CD4-positive, alpha-beta T cell treated with Interleukin-21 for 1 hour (primary cell): ENCODE measurements around the gene CEP57L1.

Experiments
- DNase-seq: peaks from one replicate; pipeline ENCODE4 v3.0.0-alpha.2; 2020

Gene CEP57L1

DNA sequence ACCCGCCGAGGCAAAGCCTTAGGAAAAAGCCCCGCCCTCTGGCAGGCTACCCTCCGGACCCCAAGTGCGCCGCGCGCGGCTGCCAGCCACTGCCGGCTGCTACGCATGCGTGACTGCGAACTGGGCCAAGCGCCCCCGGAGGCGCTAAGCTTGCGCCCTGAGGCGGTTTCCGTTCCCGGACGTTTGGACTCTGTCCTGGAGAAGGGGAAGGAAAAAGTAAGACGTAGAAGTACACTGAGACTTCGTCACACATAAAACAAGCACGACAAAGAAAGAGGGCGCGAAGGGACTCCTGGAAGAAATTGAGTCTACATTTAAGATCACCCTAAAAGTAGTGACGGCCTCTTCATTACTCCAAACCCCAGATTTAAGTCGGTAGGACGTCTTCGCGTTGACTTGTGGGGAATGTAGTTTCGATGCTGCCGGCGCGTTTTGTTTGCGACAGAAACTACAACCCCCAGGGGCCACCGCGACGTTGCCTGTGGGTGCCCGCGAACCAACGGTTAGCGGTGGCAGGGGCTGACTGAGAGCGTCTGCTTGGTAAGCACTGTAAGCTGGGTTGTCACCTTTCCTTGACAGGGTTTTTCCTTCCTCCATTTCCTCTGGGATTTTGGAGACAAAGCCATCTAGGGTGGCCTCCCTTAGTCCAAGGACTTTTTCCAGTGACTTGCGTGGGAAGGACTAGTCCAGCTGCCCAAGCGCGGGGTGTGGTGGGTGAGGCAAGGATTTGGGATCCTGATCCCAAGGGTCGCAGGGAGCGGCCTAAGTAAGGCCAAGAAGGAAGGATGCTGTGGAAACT lies at the start of gene CEP57L1:
Gene CEP57L1, plus strand, starts transcription at position 472 of the 799 bp plus-strand sequence. CDS start 49,715 bp downstream, outside the sequence.
- peak; percentile 96 for DNase-seq

DNA sequence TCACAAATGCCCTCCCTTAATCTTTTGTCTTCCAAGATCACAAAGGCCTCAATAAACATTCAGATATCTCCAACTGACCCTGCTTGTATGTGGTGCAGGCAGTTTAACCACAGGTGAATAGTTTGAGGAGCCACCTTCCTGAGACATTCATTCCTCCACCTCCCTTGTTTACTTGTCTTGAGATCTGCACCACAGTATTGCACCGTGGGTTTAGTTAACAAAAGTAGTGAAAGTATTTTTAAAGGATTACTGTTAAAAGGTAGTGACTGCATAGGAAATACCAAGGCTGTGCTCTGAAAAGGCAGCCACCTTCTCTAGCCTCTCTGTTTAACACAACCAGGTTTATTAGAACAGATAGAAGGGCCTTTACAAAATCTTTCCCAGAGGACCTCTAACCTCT lies 47.1 kb upstream of the CEP57L1 start:
- no peak for DNase-seq

DNA sequence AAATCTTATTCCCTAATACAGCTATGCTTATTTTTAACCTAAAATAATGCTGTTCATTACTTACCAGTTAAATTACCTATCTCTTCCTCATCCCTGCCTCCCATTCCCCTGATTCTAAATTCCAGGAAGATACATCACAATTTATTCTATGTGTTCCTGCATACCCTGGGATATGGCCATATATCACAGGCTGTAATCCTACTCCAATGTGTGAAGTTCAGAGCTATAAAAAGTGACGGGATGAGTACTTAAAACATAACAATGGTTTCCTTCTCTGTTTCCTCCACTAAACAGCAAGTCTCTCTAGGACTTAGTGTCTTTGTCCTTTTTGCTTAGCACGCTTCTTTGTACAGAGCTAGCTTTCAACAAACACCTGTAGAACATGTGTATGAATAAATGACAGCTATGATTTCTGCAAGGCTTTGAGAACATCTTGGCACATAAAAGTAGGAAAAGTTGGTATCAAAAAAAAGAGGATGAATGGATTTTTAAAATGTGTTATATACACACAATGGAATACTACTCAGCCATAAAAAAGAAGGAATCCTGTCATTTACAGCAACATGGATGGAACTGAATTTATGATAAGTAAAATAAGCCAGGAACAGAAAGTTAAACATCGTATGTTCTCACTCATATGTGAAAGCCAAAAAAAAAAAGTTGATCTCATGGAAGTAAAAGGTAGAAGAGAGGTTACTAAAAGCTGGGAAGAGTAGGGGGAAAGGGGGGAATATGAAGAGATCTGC lies 46.5 kb upstream of the CEP57L1 start:
- no peak for DNase-seq

DNA sequence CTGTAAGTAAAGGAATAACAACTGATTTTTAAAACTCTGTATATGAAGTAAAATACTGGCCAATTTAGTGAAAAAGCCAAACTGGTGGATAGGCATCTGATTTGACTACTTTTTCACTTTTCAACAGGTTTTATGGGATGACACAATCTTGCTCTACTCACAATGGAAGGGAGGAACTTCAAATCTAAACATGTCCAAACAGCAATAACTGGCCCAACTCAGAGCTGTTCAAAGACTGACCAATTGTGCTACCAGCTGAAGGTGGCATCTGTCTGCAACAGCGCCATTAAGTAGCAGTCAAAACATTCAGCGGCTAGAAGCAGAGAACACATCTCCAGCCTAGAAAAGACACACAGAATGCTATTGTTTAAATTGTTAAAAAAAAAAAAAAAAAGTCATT lies 45.3 kb upstream of the CEP57L1 start:
- no peak for DNase-seq

DNA sequence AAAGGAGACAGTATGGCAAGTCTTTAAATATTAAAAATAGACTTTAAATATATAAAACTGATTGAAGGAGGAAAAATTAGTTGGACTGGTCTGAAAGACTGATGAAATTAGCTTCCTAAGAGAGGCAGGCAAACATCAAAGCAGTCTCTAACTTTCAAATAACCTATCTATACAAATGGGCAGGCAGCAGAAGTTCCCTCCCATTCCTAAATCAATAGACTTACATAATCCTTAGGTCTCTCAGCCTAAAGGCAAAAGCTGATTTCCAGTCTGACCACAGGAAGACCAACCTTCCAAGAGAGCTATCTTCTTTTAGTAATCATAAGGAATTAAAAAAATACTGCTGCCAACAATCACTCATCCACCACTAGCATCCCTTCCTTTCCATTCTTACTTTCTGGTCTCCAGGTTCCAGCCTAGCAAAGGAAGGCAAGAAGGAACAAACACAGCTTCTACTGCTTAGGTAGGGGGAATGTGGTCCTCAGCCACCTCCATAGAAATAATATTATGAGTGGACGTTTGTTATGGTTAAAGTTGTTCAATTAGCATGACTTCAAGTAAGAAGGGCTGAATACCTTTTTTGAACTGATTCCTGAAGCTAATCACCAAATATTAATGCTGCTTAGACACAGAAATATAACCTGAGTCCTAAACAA lies 44.7 kb upstream of the CEP57L1 start:
- DNase-seq = no peak

DNA sequence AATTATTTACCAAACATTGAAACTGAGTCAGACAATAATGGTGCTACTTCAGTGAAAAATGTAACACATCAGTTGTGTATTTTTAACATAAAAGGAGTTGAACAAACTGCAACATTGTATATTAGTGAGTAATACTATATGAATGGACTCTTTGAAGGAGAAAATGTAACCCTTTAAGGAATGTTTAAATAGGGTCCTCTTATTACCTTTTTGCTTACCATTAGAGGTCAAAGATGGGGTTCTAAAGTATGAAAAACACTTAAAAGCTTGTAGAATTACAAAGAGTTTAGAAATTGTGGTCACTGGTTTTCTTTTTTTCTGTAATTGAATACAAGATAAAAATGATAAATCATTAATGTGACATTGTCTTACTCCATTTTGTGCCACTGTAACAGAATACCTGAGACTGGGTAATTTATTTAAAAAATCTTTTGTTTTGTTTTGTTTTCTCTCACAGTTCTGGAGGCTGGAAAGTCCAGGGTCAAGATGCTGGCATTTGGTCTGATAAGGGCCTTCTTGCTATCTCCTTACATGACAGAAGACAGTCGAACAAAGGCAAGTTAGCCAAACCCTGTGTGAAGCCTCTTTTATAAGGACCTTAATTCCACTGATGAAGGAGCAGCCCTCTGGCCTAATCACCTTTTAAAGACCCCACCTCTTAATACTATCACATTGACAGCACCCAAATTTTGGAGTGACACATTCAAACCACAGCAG lies 43.8 kb upstream of the CEP57L1 start:
- DNase-seq = no peak

DNA sequence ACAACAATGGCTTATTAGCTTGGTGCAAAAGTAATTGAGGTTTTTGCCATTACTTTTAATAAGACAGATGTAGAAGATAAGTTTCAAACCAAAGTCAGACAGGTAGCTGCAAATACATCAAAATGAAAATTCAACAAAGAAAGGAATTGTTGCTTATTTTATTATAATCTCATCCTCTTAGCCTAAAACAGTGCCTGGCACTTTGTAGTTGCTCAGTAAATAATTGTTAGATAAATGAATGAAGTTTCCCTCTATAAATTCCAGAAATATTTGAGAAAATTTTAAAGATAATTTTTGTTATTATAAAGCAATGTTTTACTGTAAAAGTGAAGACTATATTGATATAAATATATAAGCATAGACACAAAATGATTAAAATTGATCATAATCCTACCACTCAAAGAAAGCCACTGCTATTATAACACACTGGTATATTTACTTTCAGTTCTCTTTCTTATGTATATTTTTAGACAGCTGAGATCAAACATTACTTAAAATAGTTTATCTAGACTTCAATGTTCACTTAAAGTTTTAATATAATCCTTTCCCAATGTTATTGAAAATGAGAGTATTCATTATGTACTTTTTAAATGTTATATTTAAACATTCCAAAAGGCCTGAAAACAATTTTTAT lies 43.2 kb upstream of the CEP57L1 start:
- no peak for DNase-seq

DNA sequence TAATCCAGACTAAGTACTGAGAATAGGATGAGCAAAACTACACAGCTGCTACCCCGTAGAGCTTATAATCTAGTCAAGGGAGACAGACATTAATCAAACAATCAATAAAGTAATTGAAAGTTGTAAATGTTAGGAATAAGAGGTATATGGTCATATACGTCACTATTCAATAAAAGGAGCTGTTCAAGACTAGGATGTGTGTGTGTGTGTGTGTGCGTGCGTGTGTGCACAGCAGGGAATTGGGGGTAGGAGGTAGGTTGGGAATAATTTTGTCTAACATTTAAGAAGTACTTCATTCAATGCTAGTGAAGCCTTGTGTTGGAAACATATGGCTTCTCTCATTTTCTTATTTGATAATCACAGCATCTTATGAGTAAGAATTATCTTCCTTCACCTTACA lies 42.5 kb upstream of the CEP57L1 start:
- DNase-seq = no peak

DNA sequence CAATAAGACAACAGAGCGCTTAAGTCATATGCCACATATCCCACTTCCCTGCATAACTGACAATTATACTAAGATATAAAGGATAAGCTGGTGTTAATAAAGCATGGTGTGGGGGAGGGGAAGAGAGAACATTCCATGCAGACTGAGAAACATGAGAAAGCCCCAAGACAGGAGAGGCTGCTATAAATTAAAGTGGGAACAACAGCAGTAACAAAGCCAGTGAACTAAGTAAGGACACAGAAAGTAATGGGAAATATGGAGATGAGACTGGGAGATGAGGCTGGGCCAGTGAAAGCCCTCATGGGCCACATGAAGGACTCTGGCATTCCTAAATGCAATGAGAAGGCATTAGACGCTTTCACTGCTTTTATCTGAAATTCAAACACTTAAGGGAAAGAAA lies 42.0 kb upstream of the CEP57L1 start:
- no peak for DNase-seq

DNA sequence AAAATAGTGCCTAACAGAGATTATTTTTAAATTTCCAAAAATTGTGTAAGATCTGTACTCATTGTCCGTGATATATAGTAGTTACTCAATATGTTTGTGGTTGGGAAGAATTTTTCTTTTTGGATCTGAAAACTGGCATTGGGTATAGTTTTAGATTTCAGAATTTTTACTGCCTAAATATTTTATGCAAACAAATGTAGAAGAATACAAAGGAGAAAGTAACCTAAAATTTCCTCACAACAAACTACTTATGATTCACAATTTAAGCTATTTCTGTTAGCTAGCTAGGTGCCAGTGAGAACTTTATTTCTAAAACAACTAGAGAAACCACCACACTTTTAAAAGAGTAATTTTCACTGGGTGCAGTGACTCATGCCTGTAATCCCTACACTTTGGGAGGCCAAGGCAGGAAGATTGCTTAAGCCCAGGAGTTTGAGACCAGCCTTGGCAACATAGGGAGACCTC lies 39.5 kb upstream of the CEP57L1 start:
- no peak for DNase-seq

DNA sequence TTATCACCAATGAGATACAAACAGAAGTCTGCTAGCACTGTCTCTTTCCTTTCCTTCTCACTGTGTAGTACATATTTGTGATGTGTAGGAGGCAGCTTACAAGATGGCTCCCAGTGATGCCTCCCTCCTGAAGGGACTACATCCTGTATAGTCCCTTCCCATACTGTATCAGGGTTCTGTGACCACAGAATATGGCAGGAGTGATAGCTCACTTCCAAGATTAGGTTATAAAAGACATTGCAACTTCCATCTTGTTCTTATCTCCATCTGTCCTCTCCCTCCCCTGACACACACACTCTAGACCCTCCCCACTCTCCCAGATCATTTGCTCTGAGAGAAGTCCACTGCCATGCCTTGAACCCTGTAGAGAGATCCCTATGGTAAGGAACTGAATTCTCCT lies 38.6 kb upstream of the CEP57L1 start:
- DNase-seq = no peak

DNA sequence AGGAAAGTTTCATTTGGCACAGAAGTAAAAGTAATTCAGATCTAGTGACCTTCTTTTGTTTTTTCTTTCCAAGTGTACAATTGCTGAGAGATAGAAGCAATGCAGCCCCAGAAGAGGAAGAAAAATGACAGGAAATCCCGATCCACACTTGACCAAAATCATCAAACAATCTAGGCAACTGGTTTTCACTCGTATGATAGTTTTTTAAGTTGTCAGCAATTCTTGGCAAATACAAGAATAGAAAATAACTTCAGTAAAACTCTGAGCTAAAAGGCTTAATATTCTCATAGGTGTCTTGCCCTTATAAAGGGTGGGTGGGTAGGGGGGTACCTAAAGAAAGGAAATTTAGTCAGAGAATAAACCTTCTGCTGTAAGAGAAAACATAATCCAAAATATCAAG lies 36.7 kb upstream of the CEP57L1 start:
- DNase-seq = no peak

DNA sequence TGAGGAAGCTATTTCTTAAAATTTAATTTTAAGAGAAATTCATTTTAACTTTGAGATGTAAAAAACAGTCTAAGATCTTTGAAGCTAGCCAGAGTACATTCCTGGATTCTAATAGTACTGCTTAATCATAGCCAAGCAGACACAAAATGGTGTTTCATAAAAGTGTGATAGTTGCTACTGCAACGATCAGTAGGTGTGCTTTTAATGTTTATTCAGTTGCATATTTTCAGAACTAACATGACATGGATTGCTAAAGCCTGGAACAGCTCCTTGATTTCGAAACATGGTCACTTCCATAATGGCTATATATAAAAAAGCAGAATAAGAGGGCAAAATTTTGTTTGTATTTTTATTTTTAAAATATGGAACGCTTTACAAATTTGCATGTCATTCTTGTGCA lies 36.2 kb upstream of the CEP57L1 start:
- DNase-seq = no peak

DNA sequence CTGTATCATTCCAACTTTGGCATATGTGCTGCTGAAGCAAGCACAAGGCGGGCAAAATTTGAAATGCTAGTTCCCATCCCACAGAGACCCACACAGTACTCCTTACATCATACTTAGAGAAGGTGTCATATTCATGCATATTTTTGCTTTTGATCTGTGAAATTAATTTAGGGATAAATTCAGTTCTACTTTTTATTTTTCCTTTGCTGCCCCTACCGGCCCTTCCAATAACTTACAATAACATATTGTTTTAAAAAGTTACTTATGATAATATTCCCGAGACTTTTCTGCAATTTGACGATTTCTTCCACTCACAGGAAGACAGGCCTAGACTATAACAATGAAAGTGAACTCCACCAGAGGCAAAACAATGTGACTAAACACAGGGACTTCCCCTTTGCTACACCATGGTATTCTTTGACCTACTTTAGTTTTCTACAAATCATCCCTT lies 35.7 kb upstream of the CEP57L1 start:
- DNase-seq = peak; percentile 70

DNA sequence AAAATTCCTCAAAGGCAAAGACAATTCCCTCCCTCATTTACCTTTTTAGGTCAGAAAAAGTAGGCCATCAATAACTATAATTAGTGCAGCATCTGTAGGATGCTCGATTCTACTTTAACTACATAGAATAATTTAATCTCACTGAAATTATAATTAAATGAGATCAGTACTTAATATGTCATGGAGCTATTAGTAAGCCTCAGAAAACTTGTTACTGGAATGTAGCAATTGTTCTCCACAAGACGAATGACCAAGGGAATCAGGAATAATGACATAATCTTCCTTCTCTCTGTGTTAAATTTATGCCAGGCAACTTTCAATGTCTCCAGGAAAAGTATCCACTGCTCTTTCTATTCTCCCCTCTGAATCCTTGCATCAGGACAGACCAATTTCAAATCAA lies 34.7 kb upstream of the CEP57L1 start:
- no peak for DNase-seq

DNA sequence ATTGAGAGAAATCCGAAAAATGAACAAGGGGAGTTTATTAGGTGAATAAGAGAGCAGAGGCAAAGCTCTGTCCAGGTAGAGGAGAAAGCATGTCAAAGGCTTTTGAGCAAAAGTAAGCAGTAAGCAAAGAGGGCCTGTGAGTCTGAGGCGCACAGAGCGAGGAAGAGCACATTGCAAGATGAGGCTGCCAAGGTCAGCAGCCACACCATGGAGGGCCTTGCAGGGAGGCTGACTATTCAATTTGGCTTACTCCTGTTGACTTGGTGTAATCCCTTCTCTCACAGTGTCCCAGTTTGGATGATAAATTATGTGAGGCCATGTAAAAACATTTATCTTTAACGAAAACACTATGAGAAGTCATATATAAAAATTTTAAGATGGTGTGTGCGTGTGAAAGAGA lies 33.1 kb upstream of the CEP57L1 start:
- DNase-seq = no peak

DNA sequence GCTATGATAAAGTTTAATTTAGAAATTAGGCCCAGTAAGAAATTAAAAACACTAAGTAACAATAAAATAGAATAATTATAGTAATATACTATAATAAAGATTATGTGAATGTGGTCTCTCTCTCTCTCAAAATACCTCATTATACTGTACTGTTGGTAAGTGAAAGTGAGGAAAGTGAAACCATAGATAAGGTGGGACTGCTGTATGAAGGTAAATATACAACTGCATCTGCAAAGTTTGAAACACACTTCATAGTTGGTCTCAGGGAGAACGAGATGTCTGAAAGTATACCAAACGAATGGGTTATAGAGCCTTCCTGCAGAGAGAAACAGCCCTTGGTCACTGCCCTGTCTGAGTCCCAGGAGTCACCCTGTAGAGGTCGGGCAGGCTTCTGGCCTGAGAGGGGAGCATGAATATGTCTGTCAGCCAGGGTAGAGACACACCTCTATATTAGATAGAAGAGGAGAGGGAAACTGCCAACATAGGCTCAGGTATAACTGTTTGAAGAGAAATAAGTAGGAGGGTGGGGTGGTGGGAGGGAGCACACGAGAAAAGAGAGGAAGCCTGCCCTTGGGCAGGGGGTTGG lies 32.4 kb upstream of the CEP57L1 start:
- no peak for DNase-seq

DNA sequence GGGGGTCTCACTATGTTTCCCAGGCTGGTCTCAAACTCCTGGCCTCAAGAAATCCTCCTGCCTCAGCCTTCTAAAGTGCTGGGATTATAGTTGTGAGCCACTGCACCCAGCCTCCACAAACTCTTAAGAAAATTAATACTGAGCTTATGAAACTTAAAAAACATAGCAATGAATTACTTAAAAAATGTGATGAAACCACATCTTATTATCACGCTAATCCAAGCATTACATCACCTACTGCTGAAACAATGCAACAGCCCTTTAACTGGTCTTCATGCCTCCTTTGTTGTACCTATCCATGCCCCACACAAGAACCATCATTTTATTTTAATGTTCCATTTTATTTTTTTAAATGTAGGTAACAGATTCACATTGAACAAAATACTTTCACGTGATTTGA lies 25.6 kb upstream of the CEP57L1 start:
- no peak for DNase-seq

DNA sequence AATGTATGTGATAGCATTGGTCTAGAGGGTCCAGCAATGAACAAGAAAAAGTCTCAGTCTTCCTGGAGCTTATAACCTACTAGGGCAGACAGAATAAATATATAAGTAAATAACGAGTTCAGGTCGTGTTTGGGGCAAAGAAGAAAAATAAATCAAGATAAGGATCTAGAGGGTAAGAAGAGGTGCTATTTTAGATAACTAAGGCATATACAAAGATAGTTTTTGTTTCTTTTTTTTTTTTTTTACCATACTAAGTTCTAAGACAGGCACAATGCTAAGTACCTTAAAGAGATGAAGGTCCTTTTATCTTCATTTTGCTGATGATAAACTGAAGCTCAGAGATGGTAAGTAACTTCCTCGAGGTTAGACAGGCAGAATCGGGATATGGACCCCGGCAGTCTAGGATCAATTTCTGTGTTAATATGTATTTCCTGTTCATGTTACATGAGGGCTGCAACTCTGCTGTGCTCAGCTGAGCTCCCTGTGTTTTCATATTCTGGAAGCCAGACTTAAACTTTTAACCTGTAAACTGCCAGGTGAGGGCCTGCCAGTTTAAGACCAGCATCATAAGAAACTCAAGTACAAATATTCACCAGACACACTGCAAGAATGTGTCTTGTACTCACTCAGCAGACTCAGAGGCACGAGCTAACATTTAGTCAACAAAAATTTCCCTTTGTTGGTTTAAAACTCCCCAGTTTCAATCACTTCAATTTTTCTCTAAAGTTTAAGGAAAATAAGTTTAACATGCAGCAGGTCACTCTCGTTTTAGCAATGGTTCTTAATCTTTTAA lies 24.0 kb upstream of the CEP57L1 start:
- peak; percentile 15 for DNase-seq

DNA sequence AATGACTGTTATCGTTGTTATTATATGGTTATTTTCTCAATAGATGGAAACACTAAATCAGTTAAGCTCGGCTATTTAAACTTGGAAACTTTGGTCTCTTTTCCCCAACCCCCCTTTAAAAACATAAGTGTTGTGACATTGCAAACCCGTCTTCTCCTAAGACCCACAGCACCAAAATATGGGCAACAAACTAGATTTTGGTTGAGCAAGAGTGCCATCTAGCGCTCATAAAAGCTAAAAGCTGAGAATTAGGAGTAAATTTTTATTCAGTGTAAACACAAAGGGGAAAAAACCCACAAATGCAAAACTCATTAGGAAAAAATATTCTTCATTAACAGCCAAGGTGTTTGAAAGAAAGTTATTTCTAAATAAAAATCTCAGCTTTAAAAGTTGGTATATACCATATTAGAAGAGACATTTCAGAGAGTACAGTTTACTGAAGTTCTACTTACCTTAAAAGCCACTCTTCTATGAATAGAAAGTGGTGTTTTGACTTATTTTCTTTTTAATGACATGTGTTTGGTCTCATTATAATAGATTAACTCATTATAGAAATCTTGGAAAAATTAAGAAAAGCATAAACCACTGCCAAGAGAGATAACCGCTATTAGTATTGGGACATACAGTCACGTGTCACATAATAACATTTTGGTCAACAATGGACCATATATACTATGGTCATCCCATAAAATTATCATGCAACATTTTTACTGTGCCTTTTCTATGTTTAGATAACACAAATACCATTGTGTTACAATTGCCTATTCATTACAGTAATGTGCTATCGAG lies 21.8 kb upstream of the CEP57L1 start:
- peak; percentile 84 for DNase-seq

DNA sequence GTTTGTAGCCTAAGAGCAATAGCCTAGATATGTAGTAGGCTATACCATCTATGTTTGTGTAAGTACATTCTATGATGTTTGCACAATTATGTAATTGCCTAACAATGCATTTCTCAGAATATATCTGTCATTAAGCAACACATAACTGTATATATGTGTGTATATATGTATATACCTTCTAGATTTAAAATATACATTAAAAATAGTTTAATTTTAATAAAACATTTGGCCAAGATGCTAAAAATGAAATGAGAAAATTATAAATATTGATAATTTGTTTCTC lies 21.2 kb upstream of the CEP57L1 start:
- DNase-seq = no peak
